Ovary (tissue), 3 donors: ENCODE data around the gene CXCL14.

Experiments
- EP300 ChIP-seq: sonication (generic); formaldehyde crosslinking; IDR thresholded peaks from one replicate; pipeline ENCODE4 v1.6.1; 2017; ENCODE audit warnings: antibody characterized with exemption
- TF ChIP-seq, protein P1 (sequence below), 3 donors: fragments of 450-650 bp in 2 of 3; fragments of 200-600 bp in 1 of 3; IDR thresholded peaks; one replicate each; pipeline versions ENCODE4 v1.5.1 to v1.8.0; 2016 to 2022; ENCODE audit warnings: antibody characterized with exemption in 3 of 3, mild to moderate bottlenecking in 1 of 3
- donor health status: DM: no; HTN: no; CAD: no.

GRCh38 chr5:135574493-135574892 lies 4.3 kb downstream of the CXCL14 start:
- TF ChIP-seq, protein P1, sequence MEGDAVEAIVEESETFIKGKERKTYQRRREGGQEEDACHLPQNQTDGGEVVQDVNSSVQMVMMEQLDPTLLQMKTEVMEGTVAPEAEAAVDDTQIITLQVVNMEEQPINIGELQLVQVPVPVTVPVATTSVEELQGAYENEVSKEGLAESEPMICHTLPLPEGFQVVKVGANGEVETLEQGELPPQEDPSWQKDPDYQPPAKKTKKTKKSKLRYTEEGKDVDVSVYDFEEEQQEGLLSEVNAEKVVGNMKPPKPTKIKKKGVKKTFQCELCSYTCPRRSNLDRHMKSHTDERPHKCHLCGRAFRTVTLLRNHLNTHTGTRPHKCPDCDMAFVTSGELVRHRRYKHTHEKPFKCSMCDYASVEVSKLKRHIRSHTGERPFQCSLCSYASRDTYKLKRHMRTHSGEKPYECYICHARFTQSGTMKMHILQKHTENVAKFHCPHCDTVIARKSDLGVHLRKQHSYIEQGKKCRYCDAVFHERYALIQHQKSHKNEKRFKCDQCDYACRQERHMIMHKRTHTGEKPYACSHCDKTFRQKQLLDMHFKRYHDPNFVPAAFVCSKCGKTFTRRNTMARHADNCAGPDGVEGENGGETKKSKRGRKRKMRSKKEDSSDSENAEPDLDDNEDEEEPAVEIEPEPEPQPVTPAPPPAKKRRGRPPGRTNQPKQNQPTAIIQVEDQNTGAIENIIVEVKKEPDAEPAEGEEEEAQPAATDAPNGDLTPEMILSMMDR (IDR thresholded peaks at IDR 0.05) = no peak
- no peak for TF ChIP-seq EP300
